ENCODE measurements around the gene SFXN2. TPM values are rescaled to one million over a fixed set of nuclear protein-coding genes. Genes with fewer than 3 reads are reported as not detected.

SFXN2 gene
- total and polyA plus RNA-seq, 2 experiments from 2014 or later = 5.7 to 6.2 TPM

DNA sequence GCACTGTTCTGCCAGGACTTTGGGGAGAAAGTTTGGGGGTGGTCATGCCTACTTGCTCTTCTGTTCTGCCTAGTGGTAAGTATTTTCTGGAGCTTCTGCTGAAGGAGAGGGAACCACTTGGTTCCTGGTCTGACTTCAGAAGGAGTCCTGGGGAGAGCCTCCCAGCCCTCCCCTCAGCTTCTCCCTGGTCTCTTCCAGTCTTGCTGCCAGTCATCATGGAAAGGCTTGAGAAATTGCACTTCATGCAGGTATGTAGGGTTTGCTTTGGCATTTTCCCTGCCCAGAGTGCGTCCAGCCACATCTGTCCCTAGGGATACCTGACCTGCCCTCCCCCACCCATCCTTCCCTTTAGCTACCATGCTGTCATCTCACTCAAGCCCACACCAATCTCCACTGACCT lies 18.2 kb downstream of the SFXN2 start:
- H3K4me1 Mint-ChIP-seq = peaks cover 13% of the 10 kb centered on the region
- no peak overlapping the region for H3K4me3 Mint-ChIP-seq
- Histone ChIP-seq H3K4me1 (ENCODE audit: insufficient read depth) (no peaks in the 10 kb centered on the region), H4K20me1 (replicated peaks; ENCODE audit: insufficient read depth) (peaks cover 5% of the 10 kb centered on the region), H3K9me2 (ENCODE audit: insufficient read depth) (no peaks in the 10 kb centered on the region), H2AFZ (no peak overlapping the region), H3K79me2 (replicated peaks; ENCODE audit: insufficient read depth) (no peaks in the 10 kb centered on the region), H3F3A (replicated peaks; ENCODE audit: low read depth) (peaks cover 4% of the 10 kb centered on the region), H3K4me2 (no peak overlapping the region), H3K36me3 (ENCODE audit: insufficient read depth) (peaks cover 19% of the 10 kb centered on the region), H3K27me3 (ENCODE audit: insufficient read depth) (no peaks in the 10 kb centered on the region), H3K4me3 (no peak overlapping the region), H3K27ac (ENCODE audit: low read depth) (no peak overlapping the region)
- H3K27ac Mint-ChIP-seq = no peak overlapping the region
- no peaks in the 10 kb centered on the region for H3K9me3 Mint-ChIP-seq
- DNase-seq (ENCODE audit: low spot score) (no peak), ATAC-seq (no peak)
- peaks cover 3% of the 10 kb centered on the region for H3K27me3 Mint-ChIP-seq (ENCODE audit: insufficient read depth, low read depth, poor library complexity)
- TF ChIP-seq JUNB (IDR thresholded peaks at IDR 0.05; ENCODE audit: unreplicated experiment) = no peak
- TF ChIP-seq ZNF331 (CRISPR knock-in tag; IDR thresholded peaks at IDR 0.05; ENCODE audit: low read depth) = no peak
- TF ChIP-seq, protein P1, sequence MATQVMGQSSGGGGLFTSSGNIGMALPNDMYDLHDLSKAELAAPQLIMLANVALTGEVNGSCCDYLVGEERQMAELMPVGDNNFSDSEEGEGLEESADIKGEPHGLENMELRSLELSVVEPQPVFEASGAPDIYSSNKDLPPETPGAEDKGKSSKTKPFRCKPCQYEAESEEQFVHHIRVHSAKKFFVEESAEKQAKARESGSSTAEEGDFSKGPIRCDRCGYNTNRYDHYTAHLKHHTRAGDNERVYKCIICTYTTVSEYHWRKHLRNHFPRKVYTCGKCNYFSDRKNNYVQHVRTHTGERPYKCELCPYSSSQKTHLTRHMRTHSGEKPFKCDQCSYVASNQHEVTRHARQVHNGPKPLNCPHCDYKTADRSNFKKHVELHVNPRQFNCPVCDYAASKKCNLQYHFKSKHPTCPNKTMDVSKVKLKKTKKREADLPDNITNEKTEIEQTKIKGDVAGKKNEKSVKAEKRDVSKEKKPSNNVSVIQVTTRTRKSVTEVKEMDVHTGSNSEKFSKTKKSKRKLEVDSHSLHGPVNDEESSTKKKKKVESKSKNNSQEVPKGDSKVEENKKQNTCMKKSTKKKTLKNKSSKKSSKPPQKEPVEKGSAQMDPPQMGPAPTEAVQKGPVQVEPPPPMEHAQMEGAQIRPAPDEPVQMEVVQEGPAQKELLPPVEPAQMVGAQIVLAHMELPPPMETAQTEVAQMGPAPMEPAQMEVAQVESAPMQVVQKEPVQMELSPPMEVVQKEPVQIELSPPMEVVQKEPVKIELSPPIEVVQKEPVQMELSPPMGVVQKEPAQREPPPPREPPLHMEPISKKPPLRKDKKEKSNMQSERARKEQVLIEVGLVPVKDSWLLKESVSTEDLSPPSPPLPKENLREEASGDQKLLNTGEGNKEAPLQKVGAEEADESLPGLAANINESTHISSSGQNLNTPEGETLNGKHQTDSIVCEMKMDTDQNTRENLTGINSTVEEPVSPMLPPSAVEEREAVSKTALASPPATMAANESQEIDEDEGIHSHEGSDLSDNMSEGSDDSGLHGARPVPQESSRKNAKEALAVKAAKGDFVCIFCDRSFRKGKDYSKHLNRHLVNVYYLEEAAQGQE (IDR thresholded peaks at IDR 0.05; ENCODE audit: unreplicated experiment) = no peak
- no peak for TF ChIP-seq NANOG (IDR thresholded peaks at IDR 0.05; ENCODE audit: borderline replicate concordance)
- TF ChIP-seq EZH2 (IDR thresholded peaks at IDR 0.05; ENCODE audit: low read depth, unreplicated experiment) = no peak
- no peak for TF ChIP-seq CREB1 (CRISPR knock-in tag; IDR thresholded peaks at IDR 0.05; ENCODE audit: low read depth)
- peaks cover 74% of the 10 kb centered on the region for H3K36me3 Mint-ChIP-seq (ENCODE audit: low read depth)

DNA sequence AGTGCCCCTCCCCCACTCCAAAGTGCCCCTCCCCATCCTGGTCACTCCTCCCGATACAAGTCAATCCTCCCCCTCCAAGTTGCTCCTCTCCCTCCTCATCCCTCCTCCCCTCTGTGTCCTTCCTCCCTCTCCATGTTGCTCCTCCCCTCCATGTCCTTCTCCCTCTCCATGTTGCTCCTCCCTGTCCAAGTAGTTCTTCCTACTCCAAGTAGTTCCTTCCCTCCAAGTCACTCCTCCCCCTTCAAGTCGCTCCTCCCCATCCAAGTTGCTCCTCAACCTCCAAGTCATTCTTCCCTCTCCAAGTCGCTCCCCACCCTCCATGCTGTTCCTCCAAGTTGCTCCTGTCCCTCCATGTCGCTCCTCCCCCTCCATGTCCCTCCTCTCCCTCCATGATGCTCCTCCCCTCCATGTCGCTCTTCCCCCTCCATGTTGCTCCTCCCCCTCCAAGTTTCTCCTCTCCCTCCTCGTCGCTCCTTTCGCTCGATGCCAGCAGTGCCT lies 20.7 kb downstream of the SFXN2 start:
- H3K27me3 Mint-ChIP-seq (ENCODE audit: insufficient read depth, low read depth, poor library complexity) = peaks cover 2% of the 10 kb centered on the region
- H3F3A ChIP-seq (replicated peaks; ENCODE audit: low read depth) = peaks cover 3% of the 10 kb centered on the region; the same call in 1 of the 2 replicates
- peak overlapping the region; percentile 22; the same call in 1 of the 2 replicates for H3K27ac Mint-ChIP-seq
- no peak overlapping the region for H3K4me3 ChIP-seq
- H3K4me2 ChIP-seq = no peak overlapping the region
- no peaks in the 10 kb centered on the region for H3K27me3 ChIP-seq (ENCODE audit: insufficient read depth)
- peaks cover 14% of the 10 kb centered on the region for H3K4me1 Mint-ChIP-seq
- ATAC-seq (peak; percentile 79), DNase-seq (ENCODE audit: low spot score) (peak; percentile 61)
- no peaks in the 10 kb centered on the region; the same call in none of the 2 replicates for H4K20me1 ChIP-seq (replicated peaks; ENCODE audit: insufficient read depth)
- no peaks in the 10 kb centered on the region for H3K79me2 ChIP-seq (replicated peaks; ENCODE audit: insufficient read depth)
- H3K9me3 Mint-ChIP-seq = no peaks in the 10 kb centered on the region
- H2AFZ ChIP-seq = no peak overlapping the region
- no peak overlapping the region for H3K27ac ChIP-seq (ENCODE audit: low read depth)
- H3K36me3 Mint-ChIP-seq (ENCODE audit: low read depth) = peaks cover 58% of the 10 kb centered on the region
- no peaks in the 10 kb centered on the region for H3K4me1 ChIP-seq (ENCODE audit: insufficient read depth)
- no peak overlapping the region; the same call in 2 of the 3 replicates for H3K4me3 Mint-ChIP-seq
- peaks cover 13% of the 10 kb centered on the region for H3K36me3 ChIP-seq (ENCODE audit: insufficient read depth)
- H3K9me2 ChIP-seq (ENCODE audit: insufficient read depth) = no peaks in the 10 kb centered on the region
- TF ChIP-seq, protein P2, sequence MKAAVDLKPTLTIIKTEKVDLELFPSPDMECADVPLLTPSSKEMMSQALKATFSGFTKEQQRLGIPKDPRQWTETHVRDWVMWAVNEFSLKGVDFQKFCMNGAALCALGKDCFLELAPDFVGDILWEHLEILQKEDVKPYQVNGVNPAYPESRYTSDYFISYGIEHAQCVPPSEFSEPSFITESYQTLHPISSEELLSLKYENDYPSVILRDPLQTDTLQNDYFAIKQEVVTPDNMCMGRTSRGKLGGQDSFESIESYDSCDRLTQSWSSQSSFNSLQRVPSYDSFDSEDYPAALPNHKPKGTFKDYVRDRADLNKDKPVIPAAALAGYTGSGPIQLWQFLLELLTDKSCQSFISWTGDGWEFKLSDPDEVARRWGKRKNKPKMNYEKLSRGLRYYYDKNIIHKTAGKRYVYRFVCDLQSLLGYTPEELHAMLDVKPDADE (IDR thresholded peaks at IDR 0.05) = no peak
- no peak for TF ChIP-seq STAT1 (IDR thresholded peaks at IDR 0.05; ENCODE audit: unreplicated experiment)
- TF ChIP-seq, protein P3, sequence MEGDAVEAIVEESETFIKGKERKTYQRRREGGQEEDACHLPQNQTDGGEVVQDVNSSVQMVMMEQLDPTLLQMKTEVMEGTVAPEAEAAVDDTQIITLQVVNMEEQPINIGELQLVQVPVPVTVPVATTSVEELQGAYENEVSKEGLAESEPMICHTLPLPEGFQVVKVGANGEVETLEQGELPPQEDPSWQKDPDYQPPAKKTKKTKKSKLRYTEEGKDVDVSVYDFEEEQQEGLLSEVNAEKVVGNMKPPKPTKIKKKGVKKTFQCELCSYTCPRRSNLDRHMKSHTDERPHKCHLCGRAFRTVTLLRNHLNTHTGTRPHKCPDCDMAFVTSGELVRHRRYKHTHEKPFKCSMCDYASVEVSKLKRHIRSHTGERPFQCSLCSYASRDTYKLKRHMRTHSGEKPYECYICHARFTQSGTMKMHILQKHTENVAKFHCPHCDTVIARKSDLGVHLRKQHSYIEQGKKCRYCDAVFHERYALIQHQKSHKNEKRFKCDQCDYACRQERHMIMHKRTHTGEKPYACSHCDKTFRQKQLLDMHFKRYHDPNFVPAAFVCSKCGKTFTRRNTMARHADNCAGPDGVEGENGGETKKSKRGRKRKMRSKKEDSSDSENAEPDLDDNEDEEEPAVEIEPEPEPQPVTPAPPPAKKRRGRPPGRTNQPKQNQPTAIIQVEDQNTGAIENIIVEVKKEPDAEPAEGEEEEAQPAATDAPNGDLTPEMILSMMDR (conservative IDR thresholded peaks at IDR 0.05; ENCODE audit: low read depth in 2 of 2) = no peak

Measured in GM23338 (cell line).